ENCODE data around the gene PRPSAP1.

The PRPSAP1 gene

DNA sequence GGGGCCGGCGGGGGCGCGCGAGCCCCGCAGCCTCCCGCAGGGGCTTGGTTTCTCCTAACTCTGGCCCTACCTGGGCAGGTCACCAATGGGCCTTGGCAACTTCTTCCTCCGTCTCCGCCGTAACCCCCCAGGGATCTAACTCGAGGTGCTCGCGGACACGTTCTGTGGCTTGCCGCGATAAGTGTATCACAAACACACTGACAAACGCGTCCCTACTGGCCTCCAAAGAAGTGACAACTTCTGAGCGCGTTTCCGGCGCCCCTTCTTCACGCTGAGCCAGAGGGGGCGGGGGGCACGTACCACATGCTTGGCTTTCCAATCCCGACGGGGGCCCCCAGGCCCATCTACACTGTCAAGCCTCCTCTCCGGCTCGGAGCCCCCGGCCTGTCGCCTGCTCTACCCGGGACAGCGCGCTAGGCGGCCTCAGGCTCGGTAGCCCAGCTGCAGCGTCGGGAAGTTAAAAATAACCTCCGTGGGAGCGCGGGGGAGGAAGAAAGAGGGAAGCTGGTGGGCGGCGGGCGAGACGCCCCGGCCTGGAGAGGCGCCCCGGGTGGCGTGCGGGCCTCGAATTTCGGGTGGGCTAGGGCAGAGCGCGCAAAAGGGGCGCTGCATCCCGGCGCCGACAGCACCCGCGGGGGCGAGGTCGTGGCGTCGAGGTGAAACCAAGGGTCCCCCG is 30.0 kb upstream of the PRPSAP1 start:
- Histone ChIP-seq H3K27me3 (replicated peaks; ENCODE audit: insufficient read depth, low read length) (peaks cover 18% of the 10 kb centered on the region), H2AFZ (ENCODE audit: low read length) (peak overlapping the region; percentile 93), H3K9me3 (replicated peaks; ENCODE audit: insufficient read depth, low read length) (no peaks in the 10 kb centered on the region), H4K20me1 (ENCODE audit: insufficient read depth, low read length) (no peaks in the 10 kb centered on the region), H3K27ac (ENCODE audit: low read length) (peak overlapping the region; percentile 29; the same call in 1 of the 2 replicates), H3K4me3 (ENCODE audit: low read length) (peak overlapping the region; percentile 69), H3F3A (ENCODE audit: insufficient read depth, low read length) (peaks cover 10% of the 10 kb centered on the region), H3K79me2 (ENCODE audit: low read length) (no peaks in the 10 kb centered on the region), H3K4me1 (ENCODE audit: low read length) (peaks cover 11% of the 10 kb centered on the region; the same call in 1 of the 2 replicates), H3K9ac (ENCODE audit: low read length) (peak overlapping the region; percentile 59; the same call in 1 of the 2 replicates), H3K36me3 (replicated peaks; ENCODE audit: insufficient read depth, low read length) (no peaks in the 10 kb centered on the region), H3K9me2 (replicated peaks; ENCODE audit: insufficient read depth, low read length) (no peaks in the 10 kb centered on the region), H3K4me2 (ENCODE audit: low read depth, low read length) (peak overlapping the region; percentile 100)
- peak; percentile 50 for DNase-seq
- no peak for TF ChIP-seq EZH2 (optimal IDR thresholded peaks at IDR 0.05; ENCODE audit: low read depth, low read length)
- TF ChIP-seq EZH2phosphoT487 (IDR thresholded peaks at IDR 0.05; ENCODE audit: low read length), result no peak
- peak; percentile 35; the same call in 1 of the 2 replicates for TF ChIP-seq CTCF (IDR thresholded peaks at IDR 0.05; ENCODE audit: low read length)

DNA sequence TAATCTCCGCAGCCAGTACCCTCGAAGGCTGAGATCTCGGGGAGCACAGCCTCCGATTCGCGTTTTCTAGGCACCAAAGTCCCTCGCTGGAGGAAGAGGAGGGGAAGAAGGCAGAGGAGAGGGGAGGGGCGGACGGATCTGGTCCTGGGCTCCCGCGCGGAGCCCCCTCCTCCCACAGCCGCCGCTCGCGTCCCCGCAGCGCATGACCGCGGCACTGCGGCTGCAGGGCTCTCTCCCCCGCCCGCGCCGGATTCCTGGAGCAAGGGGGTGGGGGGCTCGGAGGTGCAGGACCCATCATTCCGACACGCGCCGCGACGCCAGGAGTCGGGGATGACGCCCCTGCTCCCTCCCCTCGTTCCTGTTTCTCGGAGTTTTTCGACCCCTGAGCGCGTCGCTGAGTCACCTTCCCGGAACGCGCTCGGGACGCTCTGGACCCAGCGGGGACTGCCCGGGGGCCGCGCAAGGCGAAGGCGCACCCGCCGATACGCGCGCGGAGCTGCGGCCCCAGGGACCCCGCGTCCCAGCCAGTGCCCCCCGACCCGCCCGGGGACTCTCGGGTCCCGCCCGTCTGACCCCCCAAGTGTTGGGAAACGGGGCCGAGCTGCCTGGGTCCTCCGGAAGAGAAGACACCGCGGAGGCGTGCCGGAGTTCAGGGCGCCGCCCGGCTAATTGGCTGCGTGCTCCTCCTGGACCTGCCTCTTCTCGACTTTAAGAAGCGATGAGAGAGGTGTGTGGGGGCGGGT is 29.3 kb upstream of the PRPSAP1 start:
- Histone ChIP-seq H3F3A (ENCODE audit: insufficient read depth, low read length) (peaks cover 10% of the 10 kb centered on the region), H3K27me3 (replicated peaks; ENCODE audit: insufficient read depth, low read length) (peaks cover 18% of the 10 kb centered on the region), H3K9me2 (replicated peaks; ENCODE audit: insufficient read depth, low read length) (no peaks in the 10 kb centered on the region), H4K20me1 (ENCODE audit: insufficient read depth, low read length) (no peaks in the 10 kb centered on the region), H2AFZ (ENCODE audit: low read length) (peak overlapping the region; percentile 93), H3K4me3 (ENCODE audit: low read length) (peak overlapping the region; percentile 69), H3K79me2 (ENCODE audit: low read length) (no peaks in the 10 kb centered on the region), H3K4me1 (ENCODE audit: low read length) (peaks cover 11% of the 10 kb centered on the region; the same call in 1 of the 2 replicates), H3K9me3 (replicated peaks; ENCODE audit: insufficient read depth, low read length) (no peaks in the 10 kb centered on the region), H3K36me3 (replicated peaks; ENCODE audit: insufficient read depth, low read length) (no peaks in the 10 kb centered on the region), H3K27ac (ENCODE audit: low read length) (no peak overlapping the region; the same call in 1 of the 2 replicates), H3K9ac (ENCODE audit: low read length) (peak overlapping the region; percentile 59; the same call in 1 of the 2 replicates), H3K4me2 (ENCODE audit: low read depth, low read length) (peak overlapping the region; percentile 100)
- TF ChIP-seq EZH2 (optimal IDR thresholded peaks at IDR 0.05; ENCODE audit: low read depth, low read length), result no peak
- TF ChIP-seq EZH2phosphoT487 (IDR thresholded peaks at IDR 0.05; ENCODE audit: low read length), result no peak
- TF ChIP-seq CTCF (IDR thresholded peaks at IDR 0.05; ENCODE audit: low read length), result no peak
- peak; percentile 69 for DNase-seq

- H3K9me3 ChIP-seq (replicated peaks; ENCODE audit: insufficient read depth, low read length), result no peaks in the 10 kb centered on the region
- no peak overlapping the region for H3K27ac ChIP-seq (ENCODE audit: low read length)
- peaks cover 10% of the 10 kb centered on the region for H3F3A ChIP-seq (ENCODE audit: insufficient read depth, low read length)
- peaks cover 18% of the 10 kb centered on the region for H3K27me3 ChIP-seq (replicated peaks; ENCODE audit: insufficient read depth, low read length)
- H2AFZ ChIP-seq (ENCODE audit: low read length), result peak overlapping the region; percentile 93
- H3K9ac ChIP-seq (ENCODE audit: low read length), result peak overlapping the region; percentile 59; the same call in 1 of the 2 replicates
- no peak for TF ChIP-seq EZH2phosphoT487 (IDR thresholded peaks at IDR 0.05; ENCODE audit: low read length)
- TF ChIP-seq CTCF (IDR thresholded peaks at IDR 0.05; ENCODE audit: low read length), result no peak
- TF ChIP-seq EZH2 (optimal IDR thresholded peaks at IDR 0.05; ENCODE audit: low read depth, low read length), result no peak
- H3K4me2 ChIP-seq (ENCODE audit: low read depth, low read length), result peak overlapping the region; percentile 100
- no peaks in the 10 kb centered on the region for H3K9me2 ChIP-seq (replicated peaks; ENCODE audit: insufficient read depth, low read length)
- no peaks in the 10 kb centered on the region for H3K36me3 ChIP-seq (replicated peaks; ENCODE audit: insufficient read depth, low read length)
- H3K79me2 ChIP-seq (ENCODE audit: low read length), result no peaks in the 10 kb centered on the region
- DNase-seq, result no peak
- H3K4me1 ChIP-seq (ENCODE audit: low read length), result peaks cover 11% of the 10 kb centered on the region; the same call in 1 of the 2 replicates
- H4K20me1 ChIP-seq (ENCODE audit: insufficient read depth, low read length), result no peaks in the 10 kb centered on the region
- peak overlapping the region; percentile 69 for H3K4me3 ChIP-seq (ENCODE audit: low read length)
Measured at GRCh38 chr17:76382351-76382802, 28.7 kb upstream of the PRPSAP1 start.

Measured in MM.1S (cell line).